Activated naive CD8-positive, alpha-beta T cell treated with anti-CD3 and anti-CD28 coated beads for 36 hours (primary cell): ENCODE measurements around the gene HJURP. TPM values are rescaled to one million over a fixed set of nuclear protein-coding genes. Genes with fewer than 3 reads are reported as not detected.

Experiments used
- DNase-seq: peaks from one replicate; pipeline ENCODE4 v3.0.0; 2021
- H3K27ac Mint-ChIP-seq: one replicate; pipeline ENCODE4 v1.8.0; 2022; ENCODE audit warnings: mild to moderate bottlenecking, moderate library complexity, mixed read lengths
- H3K27me3 Mint-ChIP-seq: one replicate; pipeline ENCODE4 v1.8.0; 2022; ENCODE audit warnings: mild to moderate bottlenecking, mixed read lengths
- H3K36me3 Mint-ChIP-seq: one replicate; pipeline ENCODE4 v1.8.0; 2021; ENCODE audit warnings: mild to moderate bottlenecking, mixed read lengths
- H3K4me1 Mint-ChIP-seq: one replicate; pipeline ENCODE4 v1.8.0; 2021; ENCODE audit warnings: mixed read lengths
- H3K4me3 Mint-ChIP-seq: one replicate; pipeline ENCODE4 v1.8.0; 2022; ENCODE audit warnings: mild to moderate bottlenecking, moderate library complexity, mixed read lengths
- H3K9me3 Mint-ChIP-seq: one replicate; pipeline ENCODE4 v1.8.0; 2022; ENCODE audit warnings: mixed read lengths
- total RNA-seq, 2 experiments: library from RNA; stranded (reverse); gene quantifications; one replicate each; pipeline ENCODE4 v1.2.3, GENCODE V29; 2021

Gene HJURP
- total RNA-seq, 2 experiments from 2014 or later, result 68.4 to 78.1 TPM

- no peak overlapping the region for H3K27ac Mint-ChIP-seq
- DNase-seq, result no peak
- no peak overlapping the region for H3K4me3 Mint-ChIP-seq
- H3K4me1 Mint-ChIP-seq, result peaks cover 20% of the 10 kb centered on the region
- H3K36me3 Mint-ChIP-seq, result peaks cover 30% of the 10 kb centered on the region
- peaks cover 22% of the 10 kb centered on the region for H3K27me3 Mint-ChIP-seq
- H3K9me3 Mint-ChIP-seq, result no peaks in the 10 kb centered on the region
Observed at GRCh38 chr2:233856184-233856583, 1.8 kb upstream of the HJURP start.

- peak overlapping the region; percentile 94 for H3K4me3 Mint-ChIP-seq
- peaks cover 20% of the 10 kb centered on the region for H3K4me1 Mint-ChIP-seq
- H3K9me3 Mint-ChIP-seq, result no peaks in the 10 kb centered on the region
- no peak overlapping the region for H3K27ac Mint-ChIP-seq
- peaks cover 22% of the 10 kb centered on the region for H3K27me3 Mint-ChIP-seq
- peaks cover 30% of the 10 kb centered on the region for H3K36me3 Mint-ChIP-seq
- DNase-seq, result no peak
Observed at GRCh38 chr2:233855345-233855744, 1.0 kb upstream of the HJURP start.

- Mint-ChIP-seq H3K4me3 (peak overlapping the region; percentile 94), H3K4me1 (peaks cover 24% of the 10 kb centered on the region), H3K36me3 (peaks cover 44% of the 10 kb centered on the region), H3K27me3 (peaks cover 26% of the 10 kb centered on the region), H3K9me3 (no peaks in the 10 kb centered on the region), H3K27ac (peak overlapping the region; percentile 89)
- DNase-seq, result no peak
Observed at GRCh38 chr2:233853883-233854240, 473 bp downstream of the HJURP start.

GRCh38 chr2:233853353-233853752 is 982 bp downstream of the HJURP start:
- Mint-ChIP-seq H3K4me3 (peak overlapping the region; percentile 94), H3K36me3 (peaks cover 49% of the 10 kb centered on the region), H3K9me3 (no peaks in the 10 kb centered on the region), H3K4me1 (peaks cover 26% of the 10 kb centered on the region), H3K27ac (peak overlapping the region; percentile 89), H3K27me3 (peaks cover 26% of the 10 kb centered on the region)
- DNase-seq, result no peak

GRCh38 chr2:233852056-233852455 is 2.3 kb downstream of the HJURP start:
- H3K9me3 Mint-ChIP-seq, result no peaks in the 10 kb centered on the region
- H3K27me3 Mint-ChIP-seq, result peaks cover 26% of the 10 kb centered on the region
- H3K4me1 Mint-ChIP-seq, result peaks cover 20% of the 10 kb centered on the region
- H3K27ac Mint-ChIP-seq, result no peak overlapping the region
- H3K4me3 Mint-ChIP-seq, result peak overlapping the region; percentile 94
- no peak for DNase-seq
- H3K36me3 Mint-ChIP-seq, result peaks cover 58% of the 10 kb centered on the region

- H3K9me3 Mint-ChIP-seq, result no peaks in the 10 kb centered on the region
- H3K4me3 Mint-ChIP-seq, result no peak overlapping the region
- no peak overlapping the region for H3K27ac Mint-ChIP-seq
- peaks cover 23% of the 10 kb centered on the region for H3K27me3 Mint-ChIP-seq
- H3K4me1 Mint-ChIP-seq, result peaks cover 20% of the 10 kb centered on the region
- H3K36me3 Mint-ChIP-seq, result peaks cover 65% of the 10 kb centered on the region
- DNase-seq, result no peak
Observed at GRCh38 chr2:233851169-233851568, 3.2 kb downstream of the HJURP start.

GRCh38 chr2:233850745-233851144 is 3.6 kb downstream of the HJURP start:
- Mint-ChIP-seq H3K4me1 (peaks cover 20% of the 10 kb centered on the region), H3K4me3 (no peak overlapping the region), H3K27me3 (peaks cover 23% of the 10 kb centered on the region), H3K9me3 (no peaks in the 10 kb centered on the region), H3K27ac (no peak overlapping the region), H3K36me3 (peaks cover 69% of the 10 kb centered on the region)
- DNase-seq, result no peak

- Mint-ChIP-seq H3K4me1 (peaks cover 16% of the 10 kb centered on the region), H3K27me3 (peaks cover 23% of the 10 kb centered on the region), H3K27ac (no peak overlapping the region), H3K9me3 (no peaks in the 10 kb centered on the region), H3K36me3 (peaks cover 79% of the 10 kb centered on the region), H3K4me3 (no peak overlapping the region)
- DNase-seq, result no peak
Observed at GRCh38 chr2:233849607-233850271, 4.6 kb downstream of the HJURP start.

- H3K4me1 Mint-ChIP-seq, result peaks cover 14% of the 10 kb centered on the region
Observed at GRCh38 chr2:233848276-233848675, 6.1 kb downstream of the HJURP start.

GRCh38 chr2:233847248-233847898 is 7.0 kb downstream of the HJURP start:
- Mint-ChIP-seq H3K27me3 (peaks cover 9% of the 10 kb centered on the region), H3K4me3 (no peak overlapping the region), H3K36me3 (peaks cover 81% of the 10 kb centered on the region), H3K4me1 (peaks cover 8% of the 10 kb centered on the region), H3K27ac (no peak overlapping the region), H3K9me3 (no peaks in the 10 kb centered on the region)
- DNase-seq, result no peak

More at GRCh38 chr2:233848276-233848675, 6.1 kb downstream of the HJURP start:
- H3K4me3 Mint-ChIP-seq, result no peak overlapping the region
- H3K9me3 Mint-ChIP-seq, result no peaks in the 10 kb centered on the region
- H3K27me3 Mint-ChIP-seq, result peaks cover 17% of the 10 kb centered on the region
- DNase-seq, result no peak
- no peak overlapping the region for H3K27ac Mint-ChIP-seq
- peaks cover 82% of the 10 kb centered on the region for H3K36me3 Mint-ChIP-seq

- Mint-ChIP-seq H3K27ac (no peak overlapping the region), H3K4me3 (no peak overlapping the region), H3K9me3 (no peaks in the 10 kb centered on the region), H3K27me3 (peaks cover 5% of the 10 kb centered on the region), H3K36me3 (peaks cover 78% of the 10 kb centered on the region), H3K4me1 (peaks cover 6% of the 10 kb centered on the region)
- no peak for DNase-seq
Observed at GRCh38 chr2:233846387-233847247, 7.7 kb downstream of the HJURP start.

- peaks cover 6% of the 10 kb centered on the region for H3K4me1 Mint-ChIP-seq
- H3K9me3 Mint-ChIP-seq, result no peaks in the 10 kb centered on the region
- peaks cover 85% of the 10 kb centered on the region for H3K36me3 Mint-ChIP-seq
- peaks cover 4% of the 10 kb centered on the region for H3K27me3 Mint-ChIP-seq
- no peak overlapping the region for H3K4me3 Mint-ChIP-seq
- no peak for DNase-seq
- H3K27ac Mint-ChIP-seq, result no peak overlapping the region
Observed at GRCh38 chr2:233845301-233846060, 8.9 kb downstream of the HJURP start.

GRCh38 chr2:233844836-233845235 is 9.5 kb downstream of the HJURP start:
- Mint-ChIP-seq H3K9me3 (no peaks in the 10 kb centered on the region), H3K27me3 (peaks cover 4% of the 10 kb centered on the region), H3K4me3 (no peak overlapping the region), H3K27ac (no peak overlapping the region), H3K36me3 (peaks cover 86% of the 10 kb centered on the region), H3K4me1 (peaks cover 6% of the 10 kb centered on the region)
- DNase-seq, result no peak

- H3K36me3 Mint-ChIP-seq, result peaks cover 87% of the 10 kb centered on the region
- H3K9me3 Mint-ChIP-seq, result no peaks in the 10 kb centered on the region
- no peak overlapping the region for H3K4me3 Mint-ChIP-seq
- H3K27me3 Mint-ChIP-seq, result peaks cover 3% of the 10 kb centered on the region
- no peak for DNase-seq
- H3K27ac Mint-ChIP-seq, result no peak overlapping the region
- H3K4me1 Mint-ChIP-seq, result peaks cover 5% of the 10 kb centered on the region
Observed at GRCh38 chr2:233844064-233844807, 10.1 kb downstream of the HJURP start.
